Kidney epithelial cell (primary cell): ENCODE data around the gene REXO2. TPM values are rescaled to one million over a fixed set of nuclear protein-coding genes. Genes with fewer than 3 reads are reported as not detected.

ENCODE experiments used
- DNase-seq: peaks from one replicate; pipeline ENCODE4 v3.0.0-alpha.2; 2010; ENCODE audit warnings: low read depth
- H3K27me3 ChIP-seq: 2 replicates; pipeline ENCODE4 v1.6.0; 2011; ENCODE audit warnings: low read length; ENCODE audit not compliant: control insufficient read depth, insufficient read depth
- H3K36me3 ChIP-seq: 2 replicates; pipeline ENCODE4 v1.5.1; 2011; ENCODE audit warnings: low read length; ENCODE audit not compliant: control insufficient read depth, insufficient read depth
- H3K4me3 ChIP-seq: 2 replicates; pipeline ENCODE4 v1.5.1; 2011; ENCODE audit warnings: low read depth, mild to moderate bottlenecking, control low read depth, low read length
- CTCF ChIP-seq: IDR thresholded peaks from 2 replicates; pipeline ENCODE4 v1.5.1; 2011; ENCODE audit warnings: mild to moderate bottlenecking, moderate library complexity, low read length, control low read depth, inconsistent platforms; ENCODE audit not compliant: insufficient read depth, poor library complexity, severe bottlenecking
- total RNA-seq: library from RNA; depleted of rRNA; stranded (reverse); fragments of >200 nt; gene quantifications from 2 replicates; pipeline ENCODE4 v1.2.3, GENCODE V29; 2015

The REXO2 gene
- total RNA-seq, 1 donor from 2014 or later, result 147 TPM

- TF ChIP-seq CTCF, result no peak
- no peak overlapping the region for H3K4me3 ChIP-seq
- no peaks in the 10 kb centered on the region for H3K36me3 ChIP-seq
- no peaks in the 10 kb centered on the region for H3K27me3 ChIP-seq
- DNase-seq, result no peak
Measured at GRCh38 chr11:114433376-114433775, 5.9 kb upstream of the REXO2 start.

GRCh38 chr11:114438303-114438702, 964 bp upstream of the REXO2 start:
- DNase-seq, result no peak
- Histone ChIP-seq H3K27me3 (no peaks in the 10 kb centered on the region), H3K36me3 (no peaks in the 10 kb centered on the region), H3K4me3 (no peak overlapping the region)
- TF ChIP-seq CTCF, result no peak

- DNase-seq, result no peak
- Histone ChIP-seq H3K4me3 (peak overlapping the region; percentile 100), H3K36me3 (peaks cover 2% of the 10 kb centered on the region), H3K27me3 (no peaks in the 10 kb centered on the region)
- TF ChIP-seq CTCF, result no peak
Measured at GRCh38 chr11:114440121-114440860, 1.0 kb downstream of the REXO2 start.

GRCh38 chr11:114440971-114441763, 1.9 kb downstream of the REXO2 start:
- H3K4me3 ChIP-seq, result no peak overlapping the region
- no peak for DNase-seq
- TF ChIP-seq CTCF, result no peak
- H3K36me3 ChIP-seq, result peaks cover 4% of the 10 kb centered on the region
- H3K27me3 ChIP-seq, result no peaks in the 10 kb centered on the region

GRCh38 chr11:114441921-114442320, 2.7 kb downstream of the REXO2 start:
- no peak overlapping the region for H3K4me3 ChIP-seq

More at GRCh38 chr11:114441921-114442320, 2.7 kb downstream of the REXO2 start:
- DNase-seq, result no peak
- H3K27me3 ChIP-seq, result no peaks in the 10 kb centered on the region
- TF ChIP-seq CTCF, result no peak
- H3K36me3 ChIP-seq, result peaks cover 4% of the 10 kb centered on the region
